H9 (cell line): ENCODE data around the gene TGFBR1. TPM values are rescaled to one million over a fixed set of nuclear protein-coding genes. Genes with fewer than 3 reads are reported as not detected.

Experiments used
- DNase-seq: peaks from one replicate; pipeline ENCODE4 v3.0.0-alpha.2; 2017
- H2AFZ ChIP-seq: one replicate; pipeline ENCODE4 v1.6.1; 2013; ENCODE audit warnings: mild to moderate bottlenecking, low read length, control low read depth, moderate library complexity
- H2AK5ac ChIP-seq: 2 replicates; pipeline ENCODE4 v1.6.1; 2013; ENCODE audit warnings: low read length, control low read depth, mixed read lengths; ENCODE audit not compliant: insufficient read length
- H2BK120ac ChIP-seq: one replicate; pipeline ENCODE4 v1.6.1; 2013; ENCODE audit warnings: low read depth, mild to moderate bottlenecking, low read length, control low read depth, inconsistent platforms; ENCODE audit not compliant: poor library complexity, severe bottlenecking
- H2BK12ac ChIP-seq: 2 replicates; pipeline ENCODE4 v1.6.1; 2013; ENCODE audit warnings: low read length, control low read depth, mixed read lengths, low read depth; ENCODE audit not compliant: insufficient read length
- H2BK15ac ChIP-seq: 2 replicates; pipeline ENCODE4 v1.6.1; 2013; ENCODE audit warnings: low read depth, low read length, control low read depth
- H2BK20ac ChIP-seq: one replicate; pipeline ENCODE4 v1.6.1; 2013; ENCODE audit warnings: low read depth, mild to moderate bottlenecking, low read length, control low read depth, inconsistent platforms; ENCODE audit not compliant: poor library complexity, severe bottlenecking
- H2BK5ac ChIP-seq: 2 replicates; pipeline ENCODE4 v1.6.1; 2013; ENCODE audit warnings: low read length, control low read depth, mixed read lengths; ENCODE audit not compliant: insufficient read length
- H3K14ac ChIP-seq: 2 replicates; pipeline ENCODE4 v1.6.1; 2013; ENCODE audit warnings: low read length, control low read depth; ENCODE audit not compliant: insufficient read depth
- H3K18ac ChIP-seq: 2 replicates; pipeline ENCODE4 v1.6.1; 2013; ENCODE audit warnings: low read depth, mild to moderate bottlenecking, mixed read lengths, low read length, control low read depth; ENCODE audit not compliant: insufficient read length
- H3K23ac ChIP-seq: 2 replicates; pipeline ENCODE4 v1.6.1; 2013; ENCODE audit warnings: low read length, control low read depth, mixed read lengths, low read depth; ENCODE audit not compliant: insufficient read length
- H3K23me2 ChIP-seq: 2 replicates; pipeline ENCODE4 v1.6.1; 2013; ENCODE audit warnings: low read depth, mild to moderate bottlenecking, mixed read lengths, low read length, control low read depth; ENCODE audit not compliant: insufficient read length, poor library complexity, severe bottlenecking
- H3K27ac ChIP-seq: 2 replicates; pipeline ENCODE4 v1.5.1; 2013; ENCODE audit warnings: low read length, control low read depth, mixed read lengths, low read depth; ENCODE audit not compliant: insufficient read length
- H3K27me3 ChIP-seq: 2 replicates; pipeline ENCODE4 v1.6.1; 2013; ENCODE audit warnings: low read length, control low read depth, inconsistent platforms; ENCODE audit not compliant: insufficient read depth
- H3K4ac ChIP-seq: 2 replicates; pipeline ENCODE4 v1.6.1; 2013; ENCODE audit warnings: low read depth, mild to moderate bottlenecking, control low read depth, inconsistent platforms, low read length, moderate library complexity
- H3K4me1 ChIP-seq: 2 replicates; pipeline ENCODE4 v1.6.1; 2013; ENCODE audit warnings: low read length, control low read depth, inconsistent platforms; ENCODE audit not compliant: insufficient read depth
- H3K4me2 ChIP-seq: 2 replicates; pipeline ENCODE4 v1.6.1; 2013; ENCODE audit warnings: low read length, control low read depth, mixed read lengths; ENCODE audit not compliant: insufficient read length, insufficient read depth
- H3K56ac ChIP-seq: 2 replicates; pipeline ENCODE4 v1.6.1; 2013; ENCODE audit warnings: low read depth, mild to moderate bottlenecking, mixed read lengths, low read length, control low read depth; ENCODE audit not compliant: insufficient read length
- H3K79me1 ChIP-seq: 2 replicates; pipeline ENCODE4 v1.6.1; 2013; ENCODE audit warnings: low read depth, mild to moderate bottlenecking, moderate library complexity, low read length, control low read depth, inconsistent platforms; ENCODE audit not compliant: insufficient read depth, poor library complexity, severe bottlenecking
- H3K79me2 ChIP-seq: 2 replicates; pipeline ENCODE4 v1.6.1; 2013; ENCODE audit warnings: low read length, control low read depth, inconsistent platforms; ENCODE audit not compliant: insufficient read depth
- H3K9ac ChIP-seq: 2 replicates; pipeline ENCODE4 v1.6.1; 2013; ENCODE audit warnings: low read length, control low read depth, mixed read lengths; ENCODE audit not compliant: insufficient read length; ENCODE audit errors: extremely low read depth
- H3K9me3 ChIP-seq: one replicate; pipeline ENCODE4 v1.6.1; 2013; ENCODE audit warnings: low read depth, low read length, inconsistent platforms; ENCODE audit not compliant: control insufficient read depth
- H3T11ph ChIP-seq: one replicate; pipeline ENCODE4 v1.6.1; 2013; ENCODE audit warnings: mild to moderate bottlenecking, low read length, control low read depth, inconsistent platforms
- H4K20me1 ChIP-seq: one replicate; pipeline ENCODE4 v1.6.1; 2013; ENCODE audit not compliant: control insufficient read depth, insufficient read length, insufficient read depth
- H4K5ac ChIP-seq: 2 replicates; pipeline ENCODE4 v1.6.1; 2013; ENCODE audit warnings: low read depth, mild to moderate bottlenecking, mixed read lengths, low read length, control low read depth; ENCODE audit not compliant: insufficient read length
- H4K8ac ChIP-seq: replicated peaks from 2 replicates; pipeline ENCODE4 v1.6.1; 2013; ENCODE audit warnings: low read length, control low read depth, mixed read lengths, low read depth; ENCODE audit not compliant: insufficient read length
- H4K91ac ChIP-seq: 2 replicates; pipeline ENCODE4 v1.6.1; 2013; ENCODE audit warnings: low read depth, mild to moderate bottlenecking, moderate library complexity, mixed read lengths, low read length, control low read depth; ENCODE audit not compliant: insufficient read length
- H3K27ac Mint-ChIP-seq, 3 experiments: 2 replicates in 2 of 3; 3 replicates in 1 of 3; pipeline ENCODE4 v1.8.0; 2020 to 2021; ENCODE audit warnings: mixed read lengths in 3 of 3, mild to moderate bottlenecking in 1 of 3, moderate library complexity in 1 of 3
- H3K27me3 Mint-ChIP-seq: 2 replicates; pipeline ENCODE4 v1.8.0; 2021; ENCODE audit warnings: low read depth, mild to moderate bottlenecking, moderate library complexity, mixed read lengths
- H3K36me3 Mint-ChIP-seq, 3 experiments: 2 replicates in 2 of 3; 3 replicates in 1 of 3; pipeline ENCODE4 v1.8.0; 2020 to 2021; ENCODE audit warnings: low read depth in 3 of 3, mixed read lengths in 3 of 3; ENCODE audit not compliant: insufficient read depth in 1 of 3
- H3K4me1 Mint-ChIP-seq, 2 experiments: 2 replicates each; pipeline ENCODE4 v1.8.0; 2020; ENCODE audit warnings: mixed read lengths in 2 of 2
- H3K4me3 Mint-ChIP-seq, 2 experiments: 2 replicates in 1 of 2; 3 replicates in 1 of 2; pipeline ENCODE4 v1.8.0; 2020 to 2021; ENCODE audit warnings: mild to moderate bottlenecking in 2 of 2, mixed read lengths in 2 of 2, moderate library complexity in 1 of 2
- H3K9me3 Mint-ChIP-seq, 2 experiments: 2 replicates in 1 of 2; 3 replicates in 1 of 2; pipeline ENCODE4 v1.8.0; 2020; ENCODE audit warnings: mild to moderate bottlenecking in 2 of 2, mixed read lengths in 2 of 2, moderate library complexity in 1 of 2
- CTCF ChIP-seq: fragments of 200-600 bp; sonication (generic); conservative IDR thresholded peaks from 3 replicates; pipeline ENCODE4 v1.8.0; 2021; ENCODE audit warnings: antibody characterized with exemption, mild to moderate bottlenecking
- WGBS: extraction: QIAGEN DNeasy Blood & Tissue Kit; methylation state at CpG from one replicate; pipeline ENCODE4 v1.1.7; 2013; ENCODE audit warnings: missing lambda C conversion rate, low lambda C conversion rate, mixed read lengths; ENCODE audit not compliant: insufficient read length; ENCODE audit errors: extremely low coverage; 5-methylcytosine and 5-hydroxymethylcytosine counted together
- total RNA-seq: library from RNA; stranded (reverse); gene quantifications from 2 replicates; pipeline ENCODE4 v1.2.1, GENCODE V29; 2021

TGFBR1 gene
- total RNA-seq, 1 experiment from 2014 or later, result 59.3 TPM

- Mint-ChIP-seq H3K27me3 (no peaks in the 10 kb centered on the region; the same call in 1 of the 2 replicates), H3K36me3 (no peaks in the 10 kb centered on the region; a peak in 1 of 7 replicates), H3K9me3 (peaks cover 5% of the 10 kb centered on the region in 2 experiments; a peak in 3 of 5 replicates), H3K27ac (no peak overlapping the region; a peak in 1 of 7 replicates), H3K4me1 (peaks cover 7 to 10% of the 10 kb centered on the region in 2 experiments), H3K4me3 (no peak overlapping the region)
- no peak for DNase-seq
- TF ChIP-seq CTCF, result no peak
- Histone ChIP-seq H2BK20ac (no peak overlapping the region), H3K79me2 (no peaks in the 10 kb centered on the region), H2BK120ac (no peak overlapping the region), H4K91ac (no peak overlapping the region), H3K23me2 (no peaks in the 10 kb centered on the region), H3K79me1 (no peaks in the 10 kb centered on the region), H3K23ac (no peak overlapping the region), H2AK5ac (no peak overlapping the region), H2BK15ac (no peak overlapping the region), H4K8ac (no peak overlapping the region), H2BK12ac (no peak overlapping the region), H3K4me1 (peaks cover 3% of the 10 kb centered on the region; the same call in 1 of the 2 replicates), H3K14ac (no peak overlapping the region), H3T11ph (no peak overlapping the region), H3K27ac (no peak overlapping the region), H2BK5ac (no peak overlapping the region), H4K20me1 (no peaks in the 10 kb centered on the region), H3K4me2 (no peak overlapping the region), H3K9me3 (no peaks in the 10 kb centered on the region), H3K56ac (no peak overlapping the region), H2AFZ (peak overlapping the region; percentile 23), H4K5ac (no peak overlapping the region), H3K4ac (no peak overlapping the region), H3K9ac (no peak overlapping the region), H3K18ac (no peak overlapping the region), H3K27me3 (no peaks in the 10 kb centered on the region)
- WGBS, result no CpG with 5 or more reads among the region's 2 CpGs
Observed at GRCh38 chr9:99078717-99079116, 26.2 kb upstream of the TGFBR1 start.
